Measurements from ENCODE around the gene ISY1. TPM values are rescaled to one million over a fixed set of nuclear protein-coding genes. Genes with fewer than 3 reads are reported as not detected.

The ISY1 gene
- total and polyA plus RNA-seq, 2 donors (not counting 1 experiment from before 2014, with no cell fraction given) = 26.4 to 49.6 TPM

GRCh38 chr3:129130291-129130813, 30.5 kb downstream of the ISY1 start:
- H3K27ac ChIP-seq (ENCODE audit: low read length in 2 of 2) = no peak overlapping the region
- H3K4me3 ChIP-seq (ENCODE audit: control extremely low read depth in 1 of 5, extremely low read depth in 1 of 5, insufficient read depth in 1 of 5, low read depth in 2 of 5, low read length in 4 of 5) = no peak overlapping the region
- no peaks in the 10 kb centered on the region for H3K27me3 ChIP-seq (replicated peaks in 1 of 4; ENCODE audit: control extremely low read depth in 1 of 4, control insufficient read depth in 3 of 4, insufficient read depth in 4 of 4, low read length in 3 of 4)
- no peaks in the 10 kb centered on the region for H3K4me1 ChIP-seq (ENCODE audit: control insufficient read depth in 2 of 2, insufficient read depth in 2 of 2, low read length in 2 of 2)
- DNase-seq (no peak), ATAC-seq (ENCODE audit: low read depth) (no peak)
- WGBS (ENCODE audit: insufficient coverage) = 95% methylated on average over 7 of the region's 13 CpGs
- no peak overlapping the region for H3K4me2 ChIP-seq (replicated peaks; ENCODE audit: low read depth, low read length, poor library complexity, severe bottlenecking)
- H3K27ac Mint-ChIP-seq = no peak overlapping the region
- H3K27me3 Mint-ChIP-seq = no peaks in the 10 kb centered on the region
- H3K4me3 Mint-ChIP-seq = no peak overlapping the region
- H2AFZ ChIP-seq (ENCODE audit: insufficient read depth, low read depth, low read length, poor library complexity, severe bottlenecking) = no peak overlapping the region
- H3K9me3 ChIP-seq (ENCODE audit: control extremely low read depth in 1 of 3, control insufficient read depth in 2 of 3, insufficient read depth in 1 of 3, low read length in 2 of 3) = no peaks in the 10 kb centered on the region
- no peak for TF ChIP-seq CTCF (IDR thresholded peaks at IDR 0.05)
- TF ChIP-seq EZH2 (IDR thresholded peaks at IDR 0.05; ENCODE audit: borderline replicate concordance, insufficient read depth, low read depth, low read length, poor library complexity, severe bottlenecking) = no peak
- CTCF ChIA-PET = no interaction called here
- no peaks in the 10 kb centered on the region for H3K79me2 ChIP-seq (ENCODE audit: control insufficient read depth, insufficient read depth, low read length)
- intact Hi-C loops (cut with micrococcal nuclease) = no loop called here
- peaks cover 11% of the 10 kb centered on the region for H4K20me1 ChIP-seq (ENCODE audit: control insufficient read depth, insufficient read depth, low read length, poor library complexity, severe bottlenecking)
- no peaks in the 10 kb centered on the region for H3K4me1 Mint-ChIP-seq
- POLR2A ChIA-PET = no interaction called here
- H3K9me3 Mint-ChIP-seq (ENCODE audit: insufficient read depth) = no peaks in the 10 kb centered on the region
- no peak overlapping the region for H3K9ac ChIP-seq (ENCODE audit: low read length)
- peaks cover 29 to 67% of the 10 kb centered on the region in 2 experiments for H3K36me3 ChIP-seq (replicated peaks in 1 of 2; ENCODE audit: control extremely low read depth in 1 of 2, control insufficient read depth in 1 of 2, extremely low read depth in 1 of 2, insufficient read depth in 2 of 2, low read length in 1 of 2)

- H3K27me3 ChIP-seq (replicated peaks in 1 of 4; ENCODE audit: control extremely low read depth in 1 of 4, control insufficient read depth in 3 of 4, insufficient read depth in 4 of 4, low read length in 3 of 4) = no peaks in the 10 kb centered on the region
- H3K27ac ChIP-seq (ENCODE audit: low read length in 2 of 2) = no peak overlapping the region
- TF ChIP-seq CTCF (IDR thresholded peaks at IDR 0.05) (no peak), EZH2 (IDR thresholded peaks at IDR 0.05; ENCODE audit: borderline replicate concordance, insufficient read depth, low read depth, low read length, poor library complexity, severe bottlenecking) (no peak)
- 98% methylated on average over 15 of the region's 16 CpGs for WGBS (ENCODE audit: insufficient coverage)
- ChIA-PET CTCF (no interaction called here), POLR2A (no interaction called here)
- H4K20me1 ChIP-seq (ENCODE audit: control insufficient read depth, insufficient read depth, low read length, poor library complexity, severe bottlenecking) = peaks cover 11% of the 10 kb centered on the region
- DNase-seq (no peak), ATAC-seq (ENCODE audit: low read depth) (no peak)
- Mint-ChIP-seq H3K27ac (no peak overlapping the region), H3K4me3 (no peak overlapping the region), H3K9me3 (ENCODE audit: insufficient read depth) (no peaks in the 10 kb centered on the region), H3K4me1 (peaks cover 3% of the 10 kb centered on the region), H3K27me3 (no peaks in the 10 kb centered on the region)
- no peak overlapping the region for H3K9ac ChIP-seq (ENCODE audit: low read length)
- H3K36me3 ChIP-seq (replicated peaks in 1 of 2; ENCODE audit: control extremely low read depth in 1 of 2, control insufficient read depth in 1 of 2, extremely low read depth in 1 of 2, insufficient read depth in 2 of 2, low read length in 1 of 2) = peaks cover 21 to 49% of the 10 kb centered on the region in 2 experiments
- peaks cover 2% of the 10 kb centered on the region in 2 donors for H3K4me1 ChIP-seq (ENCODE audit: control insufficient read depth in 2 of 2, insufficient read depth in 2 of 2, low read length in 2 of 2)
- no peak overlapping the region for H3K4me3 ChIP-seq (ENCODE audit: control extremely low read depth in 1 of 5, extremely low read depth in 1 of 5, insufficient read depth in 1 of 5, low read depth in 2 of 5, low read length in 4 of 5)
- intact Hi-C loops (cut with micrococcal nuclease) = no loop called here
- no peaks in the 10 kb centered on the region for H3K79me2 ChIP-seq (ENCODE audit: control insufficient read depth, insufficient read depth, low read length)
- no peak overlapping the region for H2AFZ ChIP-seq (ENCODE audit: insufficient read depth, low read depth, low read length, poor library complexity, severe bottlenecking)
- H3K9me3 ChIP-seq (ENCODE audit: control extremely low read depth in 1 of 3, control insufficient read depth in 2 of 3, insufficient read depth in 1 of 3, low read length in 2 of 3) = no peaks in the 10 kb centered on the region
- no peak overlapping the region for H3K4me2 ChIP-seq (replicated peaks; ENCODE audit: low read depth, low read length, poor library complexity, severe bottlenecking)
These were observed 32.3 kb downstream of the ISY1 start for GRCh38 chr3:129128357-129129155.

Data from B cell (primary cell).